ENCODE data around the gene TTC31. TPM values are rescaled to one million over a fixed set of nuclear protein-coding genes. Genes with fewer than 3 reads are reported as not detected.
A peak's percentile ranks its signal among the peaks of the same experiment; 100 is the strongest.

TTC31 gene
- total and polyA plus RNA-seq, 8 donors: 4.7 to 91.2 (median 11.1) TPM

DNA sequence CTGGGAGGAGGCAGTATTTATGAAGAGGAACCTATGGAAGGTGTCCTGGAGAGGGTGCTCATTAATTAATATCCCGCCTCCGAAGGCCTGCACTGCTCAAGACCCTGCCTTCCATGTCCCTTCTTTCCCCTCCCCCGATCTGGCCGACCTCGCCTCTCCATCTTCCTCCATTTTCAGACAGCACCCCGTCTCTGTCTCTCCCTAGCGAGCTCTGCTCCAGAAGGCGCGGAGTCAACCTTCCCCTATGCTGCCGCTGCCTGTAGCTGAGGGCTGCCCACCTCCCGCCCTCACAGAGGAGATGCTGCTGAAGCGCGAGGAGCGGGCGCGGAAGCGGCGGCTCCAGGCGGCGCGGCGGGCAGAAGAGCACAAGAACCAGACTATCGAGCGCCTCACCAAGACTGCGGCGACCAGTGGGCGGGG, 25.7 kb upstream of the TTC31 start:
- Histone ChIP-seq H3K27ac (peak overlapping the region; percentile 93 to 99 (median 97)), H3K4me3 (peak overlapping the region; percentile 67 to 81 (median 72)), H3K36me3 (peaks cover 5 to 16% (median 14%) of the 10 kb centered on the region in 4 donors), H3K27me3 (no peaks in the 10 kb centered on the region), H3K4me1 (peaks cover 37 to 49% (median 41%) of the 10 kb centered on the region in 4 donors), H3K9me3 (no peaks in the 10 kb centered on the region)
- TF ChIP-seq POLR2AphosphoS5 (IDR thresholded peaks at IDR 0.05) (no peak), POLR2A (IDR thresholded peaks at IDR 0.05) (no peak), EP300 (IDR thresholded peaks at IDR 0.05) (no peak)
- TF ChIP-seq, protein P1, sequence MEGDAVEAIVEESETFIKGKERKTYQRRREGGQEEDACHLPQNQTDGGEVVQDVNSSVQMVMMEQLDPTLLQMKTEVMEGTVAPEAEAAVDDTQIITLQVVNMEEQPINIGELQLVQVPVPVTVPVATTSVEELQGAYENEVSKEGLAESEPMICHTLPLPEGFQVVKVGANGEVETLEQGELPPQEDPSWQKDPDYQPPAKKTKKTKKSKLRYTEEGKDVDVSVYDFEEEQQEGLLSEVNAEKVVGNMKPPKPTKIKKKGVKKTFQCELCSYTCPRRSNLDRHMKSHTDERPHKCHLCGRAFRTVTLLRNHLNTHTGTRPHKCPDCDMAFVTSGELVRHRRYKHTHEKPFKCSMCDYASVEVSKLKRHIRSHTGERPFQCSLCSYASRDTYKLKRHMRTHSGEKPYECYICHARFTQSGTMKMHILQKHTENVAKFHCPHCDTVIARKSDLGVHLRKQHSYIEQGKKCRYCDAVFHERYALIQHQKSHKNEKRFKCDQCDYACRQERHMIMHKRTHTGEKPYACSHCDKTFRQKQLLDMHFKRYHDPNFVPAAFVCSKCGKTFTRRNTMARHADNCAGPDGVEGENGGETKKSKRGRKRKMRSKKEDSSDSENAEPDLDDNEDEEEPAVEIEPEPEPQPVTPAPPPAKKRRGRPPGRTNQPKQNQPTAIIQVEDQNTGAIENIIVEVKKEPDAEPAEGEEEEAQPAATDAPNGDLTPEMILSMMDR (IDR thresholded peaks at IDR 0.05): no peak
- WGBS, 5 donors: 0 to 3% (median 1%) methylated on average over 11 to 27 of the region's 27 CpGs
- intact Hi-C loops (cut with DNase I; ENCODE audit: low total_unique reads): no loop called here
- no peak for DNase-seq

DNA sequence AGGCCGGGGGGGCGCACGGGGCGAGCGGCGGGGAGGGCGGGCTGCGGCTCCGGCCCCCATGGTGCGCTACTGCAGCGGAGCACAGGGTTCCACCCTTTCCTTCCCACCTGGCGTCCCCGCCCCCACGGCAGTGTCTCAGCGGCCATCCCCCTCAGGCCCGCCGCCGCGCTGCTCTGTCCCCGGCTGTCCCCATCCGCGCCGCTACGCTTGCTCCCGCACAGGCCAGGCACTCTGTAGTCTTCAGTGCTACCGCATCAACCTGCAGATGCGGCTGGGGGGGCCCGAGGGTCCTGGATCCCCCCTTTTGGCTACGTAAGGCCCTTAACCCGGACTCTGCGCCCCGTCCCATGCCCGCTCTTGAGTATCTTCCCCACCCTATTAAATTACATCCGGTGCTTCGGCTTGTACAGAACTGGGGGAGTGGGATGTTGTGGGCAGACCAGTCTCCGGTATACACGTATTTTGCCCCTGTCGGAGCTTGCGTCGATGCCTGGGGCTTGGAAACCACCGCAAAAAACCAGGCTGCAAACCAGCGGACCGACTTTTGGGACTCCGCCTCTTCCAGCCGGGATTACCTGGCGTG, 25.2 kb upstream of the TTC31 start:
- Histone ChIP-seq H3K27ac (peak overlapping the region; percentile 93 to 99 (median 97)), H3K4me3 (peak overlapping the region; percentile 67 to 81 (median 72)), H3K9me3 (no peaks in the 10 kb centered on the region), H3K4me1 (peaks cover 37 to 50% (median 41%) of the 10 kb centered on the region in 4 donors), H3K36me3 (peaks cover 5 to 21% (median 19%) of the 10 kb centered on the region in 4 donors), H3K27me3 (no peaks in the 10 kb centered on the region)
- TF ChIP-seq, protein P1 (IDR thresholded peaks at IDR 0.05): no peak
- TF ChIP-seq POLR2AphosphoS5 (IDR thresholded peaks at IDR 0.05) (peak in 2 of 3 donors; percentile 66 to 85), EP300 (IDR thresholded peaks at IDR 0.05) (no peak), POLR2A (IDR thresholded peaks at IDR 0.05) (peak in 2 of 4 donors; percentile 66 to 71)
- intact Hi-C loops (cut with DNase I; ENCODE audit: low total_unique reads): no loop called here
- DNase-seq: peak; percentile 74 to 92
- 0 to 1% (median 1%) methylated on average over 14 to 46 of the region's 46 CpGs for WGBS, 5 donors

DNA sequence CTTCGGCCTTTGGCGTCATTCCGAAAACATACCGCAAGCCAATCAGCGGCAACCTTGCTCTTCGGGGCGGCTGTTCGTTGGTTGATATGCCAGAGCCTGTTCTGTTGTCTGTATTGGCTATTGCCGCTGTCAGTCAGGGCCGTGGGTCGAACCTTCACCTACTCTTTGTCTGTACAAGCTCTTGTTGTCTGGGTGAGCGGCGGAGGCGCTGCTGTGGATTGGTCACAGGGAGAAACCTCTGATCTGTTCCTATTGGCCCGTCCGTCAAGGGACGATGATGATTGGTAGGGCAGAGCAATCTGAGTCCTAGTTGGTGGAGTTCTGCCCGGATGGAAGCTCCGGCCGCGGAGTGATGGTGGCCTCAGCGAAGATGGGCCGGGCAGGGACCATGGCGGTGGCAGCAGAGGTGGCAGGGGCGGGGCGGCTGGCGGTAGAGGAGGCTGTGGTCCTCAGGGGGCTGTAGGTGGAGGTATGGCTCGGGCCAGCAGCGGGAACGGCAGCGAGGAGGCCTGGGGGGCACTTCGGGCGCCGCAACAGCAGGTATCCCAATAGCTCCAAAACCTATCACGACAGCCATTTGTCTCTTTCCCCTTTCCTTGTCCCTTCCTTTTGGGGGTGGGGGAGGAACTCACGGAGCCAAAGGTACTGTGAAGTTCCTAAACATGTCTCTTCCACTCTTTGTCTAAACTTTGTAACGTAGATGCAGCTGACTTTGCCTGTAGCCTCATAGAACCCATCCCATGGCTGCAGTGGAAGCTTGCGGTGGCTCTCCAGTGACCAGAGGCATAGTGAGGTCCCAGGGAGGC, 24.5 kb upstream of the TTC31 start, which contains the start of gene WBP1:
WBP1 (plus strand) TSS at position 307 of the 806 bp plus-strand sequence; CDS start at position 472, 165 bp downstream.
- TF ChIP-seq POLR2AphosphoS5 (IDR thresholded peaks at IDR 0.05) (peak; percentile 25 to 85 (median 81)), POLR2A (IDR thresholded peaks at IDR 0.05) (peak in 1 of 4 donors; percentile 77), EP300 (IDR thresholded peaks at IDR 0.05) (no peak)
- TF ChIP-seq, protein P1 (IDR thresholded peaks at IDR 0.05): no peak
- peak; percentile 100 for DNase-seq
- H3K4me1 ChIP-seq: peaks cover 37 to 57% (median 44%) of the 10 kb centered on the region in 4 donors
- H3K4me3 ChIP-seq: peak within 1 kb of the TSS; percentile 67 to 81 (median 72)
- no peaks in the 10 kb centered on the region for H3K9me3 ChIP-seq
- 0 to 1% (median 1%) methylated on average over 29 to 38 of the region's 38 CpGs for WGBS, 5 donors
- intact Hi-C loops (cut with DNase I; ENCODE audit: low total_unique reads): no loop called here
- H3K36me3 ChIP-seq: peaks cover 5 to 25% (median 25%) of the 10 kb centered on the region in 4 donors
- H3K27me3 ChIP-seq: no peaks in the 10 kb centered on the region
- H3K27ac ChIP-seq: peak within 1 kb of the TSS; percentile 93 to 99 (median 97)

DNA sequence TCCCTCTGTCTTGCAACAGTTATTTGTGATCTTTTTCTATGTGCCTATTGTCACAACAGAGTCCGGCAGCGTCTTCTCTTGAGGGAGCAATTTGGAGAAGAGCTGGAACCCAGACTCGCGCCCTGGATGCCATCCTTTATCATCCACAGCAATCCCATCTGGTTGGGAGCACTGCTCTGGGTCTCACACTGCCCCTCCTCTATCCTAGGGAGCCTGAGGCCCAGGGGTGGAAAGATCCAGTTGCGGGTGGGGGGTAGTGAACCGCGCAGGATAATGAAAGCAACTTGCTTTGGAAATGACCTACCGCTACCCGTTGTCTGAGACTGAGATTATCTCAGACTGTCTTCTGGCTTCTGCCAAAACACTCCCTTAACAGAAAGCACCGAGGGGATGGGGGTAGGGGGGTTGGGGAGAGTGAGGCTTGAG, 23.9 kb upstream of the TTC31 start:
- H3K4me3 ChIP-seq: peak overlapping the region; percentile 67 to 81 (median 72)
- peak overlapping the region; percentile 69 to 99 (median 97) for H3K27ac ChIP-seq
- intact Hi-C loops (cut with DNase I; ENCODE audit: low total_unique reads): no loop called here
- no peak for DNase-seq
- no peaks in the 10 kb centered on the region for H3K27me3 ChIP-seq
- WGBS, 5 donors: 2 to 4% (median 2%) methylated on average over 10 of the region's 10 CpGs
- TF ChIP-seq POLR2AphosphoS5 (IDR thresholded peaks at IDR 0.05): no peak
- TF ChIP-seq, protein P1 (IDR thresholded peaks at IDR 0.05): no peak
- TF ChIP-seq POLR2A (IDR thresholded peaks at IDR 0.05): no peak
- TF ChIP-seq EP300 (IDR thresholded peaks at IDR 0.05): no peak
- no peaks in the 10 kb centered on the region for H3K9me3 ChIP-seq
- H3K4me1 ChIP-seq: peaks cover 39 to 63% (median 49%) of the 10 kb centered on the region in 4 donors
- H3K36me3 ChIP-seq: peaks cover 5 to 25% (median 25%) of the 10 kb centered on the region in 4 donors

Data from stomach (tissue), 9 donors.